Skin epidermis (tissue), 12 donors: ENCODE data around the gene MYDGF.
A peak's percentile ranks its signal among the peaks of the same experiment; 100 is the strongest.

Experiments
- H3K27ac ChIP-seq, 21 experiments: fragments of 200-600 bp; sonication (generic) in 11 of 21; one replicate each; pipeline ENCODE4 v1.5.0; 2020; ENCODE audit warnings: mild to moderate bottlenecking in 3 of 21, inconsistent platforms in 2 of 21, moderate library complexity in 2 of 21
- H3K4me3 ChIP-seq, 7 experiments: fragments of 200-600 bp; sonication (generic) in 2 of 7; one replicate each; pipeline ENCODE4 v1.5.0; 2020; ENCODE audit warnings: inconsistent platforms in 2 of 7, mild to moderate bottlenecking in 2 of 7, moderate library complexity in 1 of 7

The MYDGF gene

DNA sequence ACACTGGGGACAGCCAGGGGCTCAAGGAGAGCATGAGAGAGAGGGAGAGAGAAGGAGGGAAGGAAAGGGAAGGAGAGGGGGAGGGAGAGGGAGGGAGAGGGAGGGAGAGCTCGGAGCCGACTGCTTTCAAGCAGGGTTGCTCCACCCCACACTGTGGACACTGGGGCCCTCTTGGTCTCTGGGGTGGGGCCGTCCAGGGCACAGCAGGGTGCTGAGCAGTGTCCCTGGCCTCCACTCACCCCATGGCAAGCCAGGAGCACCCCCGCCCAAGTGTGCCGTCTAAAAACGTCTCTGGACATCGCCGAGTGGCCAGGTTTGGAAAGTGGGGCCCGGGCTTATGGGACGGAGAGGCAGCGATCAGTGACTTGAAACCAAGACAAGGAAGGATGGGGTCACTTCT lies 32.6 kb upstream of the MYDGF start:
- no peak overlapping the region for H3K4me3 ChIP-seq
- no peak overlapping the region for H3K27ac ChIP-seq

DNA sequence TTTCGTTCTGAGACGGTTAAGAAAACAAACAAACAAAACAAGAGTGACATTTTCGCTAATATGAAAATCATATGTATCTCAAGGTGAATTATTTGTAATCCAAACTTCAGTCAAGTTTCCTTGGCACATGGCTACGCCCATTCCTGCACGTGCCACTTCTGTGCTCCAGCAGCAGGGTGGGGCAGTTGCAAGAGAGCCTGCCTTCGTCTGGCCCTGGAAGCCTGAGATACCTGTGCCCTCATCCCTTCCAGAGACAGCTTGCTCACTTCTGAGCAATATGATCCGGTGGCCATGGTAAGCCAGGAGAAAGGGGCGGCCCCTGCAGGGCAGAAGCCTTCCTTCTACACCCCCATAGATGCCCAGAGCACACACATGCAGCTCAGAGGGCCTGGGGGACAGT lies 31.4 kb upstream of the MYDGF start:
- Histone ChIP-seq H3K27ac (peak overlapping the region in 2 of 21 experiments; percentile 2 to 74), H3K4me3 (no peak overlapping the region)

DNA sequence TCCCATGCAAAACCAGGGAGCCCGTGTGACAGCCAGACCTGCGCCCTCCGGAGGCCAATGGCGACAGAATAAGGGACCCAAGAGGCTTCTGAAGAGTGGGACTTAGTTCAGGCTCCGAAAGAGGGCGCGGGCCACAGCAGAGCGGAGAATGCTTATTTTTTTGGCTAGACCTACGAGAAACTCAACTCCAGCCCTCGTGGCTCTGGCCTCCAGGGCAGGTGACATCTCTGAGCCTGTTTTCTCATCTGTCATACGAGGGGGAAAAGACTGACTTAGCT lies 30.5 kb upstream of the MYDGF start:
- Histone ChIP-seq H3K4me3 (no peak overlapping the region), H3K27ac (peak overlapping the region in 4 of 21 experiments; percentile 21 to 74 (median 52))

DNA sequence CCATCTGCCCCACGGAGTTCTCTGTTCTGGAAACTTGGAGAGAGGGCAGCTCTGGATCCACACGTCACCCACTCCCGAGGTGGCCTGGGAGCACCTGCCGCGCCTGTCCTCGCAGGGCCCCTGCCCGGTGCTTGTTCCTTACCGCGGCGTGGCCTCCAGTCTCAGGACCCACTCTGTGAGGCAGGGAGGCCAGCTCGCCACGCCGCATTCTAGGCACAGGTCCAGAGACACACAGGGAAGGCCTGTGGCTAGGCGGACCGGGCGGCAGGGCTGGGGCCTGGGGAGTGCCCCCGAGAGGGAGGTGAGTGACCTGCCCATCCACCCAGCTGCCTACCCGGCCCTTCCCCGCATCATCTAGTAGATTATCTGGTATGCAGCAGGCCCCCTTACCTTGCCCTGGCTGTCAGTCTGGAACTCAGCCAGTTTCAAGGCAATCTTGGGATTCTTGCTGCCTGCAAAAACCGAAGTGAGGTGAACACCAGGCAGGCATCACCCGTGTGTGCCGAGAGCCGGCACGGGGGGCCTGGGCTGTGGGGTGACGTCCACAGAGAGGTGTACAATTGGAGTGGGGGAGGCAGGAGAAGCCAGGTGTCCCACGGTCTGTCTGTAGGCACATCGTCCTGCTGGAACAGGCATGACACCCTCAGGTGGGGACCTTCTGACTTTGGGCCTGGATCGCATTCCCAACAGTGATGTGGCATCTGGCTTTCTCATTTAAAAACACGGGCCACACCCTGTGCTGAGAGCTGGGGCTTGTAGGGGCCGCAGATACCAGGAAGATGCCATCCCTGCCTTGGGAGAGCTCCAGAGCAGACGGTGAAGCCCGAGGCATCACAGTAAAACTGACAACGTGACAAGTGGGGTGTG lies 29.9 kb upstream of the MYDGF start:
- Histone ChIP-seq H3K27ac (peak overlapping the region in 12 of 21 experiments; percentile 8 to 81 (median 67)), H3K4me3 (no peak overlapping the region)

DNA sequence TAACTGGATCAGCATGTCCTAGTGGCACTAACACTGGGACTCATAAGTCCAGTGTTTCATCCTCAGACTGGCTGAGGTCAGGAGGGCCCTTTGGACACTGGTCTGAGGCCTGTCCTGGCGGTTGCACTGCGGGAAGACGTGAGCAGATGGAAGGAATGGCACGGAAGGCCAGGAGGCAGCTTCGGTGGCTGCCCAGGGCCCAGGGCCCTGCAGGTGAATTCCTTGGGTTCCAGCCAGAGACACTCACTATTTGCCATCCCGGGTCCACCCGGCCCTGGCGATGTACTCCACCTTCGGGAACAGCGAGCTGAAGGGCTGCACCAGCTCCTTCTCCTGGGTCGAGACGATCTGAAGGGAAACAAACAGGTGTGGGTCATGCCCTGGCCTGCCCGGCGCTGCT lies 27.2 kb upstream of the MYDGF start:
- Histone ChIP-seq H3K4me3 (no peak overlapping the region), H3K27ac (peak overlapping the region in 6 of 21 experiments; percentile 3 to 82 (median 40))

DNA sequence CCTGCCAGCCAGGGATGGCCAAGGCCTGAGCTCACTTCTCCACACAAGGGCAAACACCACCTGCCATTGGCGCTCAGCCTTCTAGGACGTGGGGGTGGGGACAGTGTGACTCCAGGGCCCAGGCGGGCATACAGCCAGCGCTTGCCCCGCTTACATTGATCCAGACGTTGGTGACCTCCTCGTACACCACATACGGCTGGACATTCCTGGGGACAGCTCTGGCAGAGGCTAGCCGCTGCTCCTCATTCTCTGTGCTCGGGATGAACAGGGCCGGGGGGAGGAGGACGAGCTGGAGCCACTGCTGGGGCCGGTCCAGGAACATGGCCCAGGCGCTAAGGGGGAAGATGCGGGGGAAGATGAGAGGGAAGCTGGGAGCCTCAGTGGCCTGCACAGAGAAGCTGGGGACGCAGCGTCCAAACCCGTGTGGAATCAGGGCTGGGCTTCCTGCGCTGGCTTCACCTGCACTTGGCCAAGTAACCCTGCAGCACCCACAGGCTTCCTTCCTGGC lies 25.1 kb upstream of the MYDGF start:
- H3K27ac ChIP-seq, result peak overlapping the region in 16 of 21 experiments; percentile 39 to 86 (median 71)
- no peak overlapping the region for H3K4me3 ChIP-seq

DNA sequence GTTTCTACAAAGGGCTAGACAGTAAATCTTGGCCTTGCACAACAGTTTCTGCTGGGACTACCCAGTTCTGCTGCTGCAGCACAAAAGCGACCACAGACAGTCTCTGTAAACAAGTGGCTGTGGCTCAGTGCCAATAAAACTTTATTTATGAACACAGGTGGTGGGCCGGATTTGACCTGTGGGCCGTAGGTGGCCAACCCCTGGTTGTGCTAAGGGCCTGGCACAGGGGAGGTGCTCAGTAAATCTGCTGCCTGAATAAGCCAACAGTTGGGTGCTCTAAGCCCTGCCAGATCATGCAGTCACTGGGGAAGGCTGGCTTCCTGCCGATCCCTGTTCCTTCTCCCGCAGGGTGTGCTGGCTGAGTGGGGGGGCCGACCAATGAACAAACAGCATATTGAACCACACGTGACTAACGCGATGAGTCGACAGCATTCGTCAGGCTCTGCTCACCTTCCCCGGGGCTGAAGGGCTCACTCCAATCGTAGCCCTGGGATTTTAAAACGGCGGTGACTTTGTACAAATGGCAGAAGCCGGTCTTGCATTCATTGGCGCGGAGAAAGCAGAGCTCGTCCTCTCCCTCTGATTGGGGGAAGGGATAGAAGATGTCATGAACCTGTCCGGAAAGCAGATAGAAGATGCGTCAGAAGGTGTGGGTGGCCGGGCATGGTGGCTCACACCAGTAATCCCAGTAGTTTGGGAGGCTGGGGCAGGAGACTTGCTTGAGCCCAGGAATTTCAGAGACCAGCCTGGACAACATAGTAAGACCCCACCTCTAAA lies 24.3 kb upstream of the MYDGF start:
- H3K4me3 ChIP-seq, result no peak overlapping the region

GRCh38 chr19:4693471-4694121 lies 23.5 kb upstream of the MYDGF start:
- Histone ChIP-seq H3K4me3 (no peak overlapping the region), H3K27ac (peak overlapping the region in 19 of 21 experiments; percentile 51 to 86 (median 73))

More for the DNA sequence above, 24.3 kb upstream of the MYDGF start:
- peak overlapping the region in 19 of 21 experiments; percentile 51 to 86 (median 74) for H3K27ac ChIP-seq

GRCh38 chr19:4693078-4693350 lies 22.9 kb upstream of the MYDGF start:
- Histone ChIP-seq H3K4me3 (no peak overlapping the region), H3K27ac (peak overlapping the region in 14 of 21 experiments; percentile 11 to 86 (median 74))

DNA sequence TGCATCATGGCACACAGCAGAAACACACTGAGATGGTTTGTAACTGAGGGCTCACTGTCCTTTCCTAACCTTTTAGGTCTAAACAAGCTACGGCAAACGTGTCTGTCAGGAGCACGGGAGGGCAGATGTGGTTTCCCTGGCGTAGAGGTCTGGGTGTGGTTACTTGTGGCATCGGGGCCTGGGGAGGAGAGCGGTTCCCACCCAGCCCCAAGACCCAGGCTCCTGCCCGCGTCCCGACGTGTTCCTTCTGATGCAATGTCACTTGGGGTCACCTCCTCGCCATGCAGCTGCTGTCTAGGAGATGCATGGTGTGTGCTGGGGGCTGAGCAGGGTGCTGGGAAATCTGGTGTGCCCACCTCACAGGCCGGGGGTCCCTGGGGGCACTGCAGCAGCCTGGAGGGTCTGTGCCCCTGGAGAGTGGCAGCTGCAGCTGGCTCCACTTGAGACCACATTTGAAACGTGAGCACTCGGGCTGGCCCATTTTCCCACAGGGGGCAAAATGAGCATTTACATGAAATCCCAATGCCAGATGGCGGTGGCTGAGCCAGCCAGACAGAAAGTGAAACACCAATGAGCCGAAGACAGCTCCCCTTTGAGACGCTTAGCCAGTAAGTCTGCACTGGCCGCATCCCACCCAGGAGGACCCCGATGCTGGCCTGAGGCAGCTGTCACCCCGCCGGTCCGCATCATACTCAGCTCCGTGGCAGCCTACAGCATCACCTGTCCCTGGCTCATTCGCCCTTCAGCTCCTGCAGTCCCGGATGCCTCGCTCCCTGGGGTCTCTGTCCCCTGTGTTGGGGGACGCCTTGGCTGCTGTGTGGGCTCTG lies 22.3 kb upstream of the MYDGF start:
- Histone ChIP-seq H3K4me3 (no peak overlapping the region), H3K27ac (peak overlapping the region in 13 of 21 experiments; percentile 11 to 86 (median 74))

GRCh38 chr19:4691373-4691772 lies 21.2 kb upstream of the MYDGF start:
- Histone ChIP-seq H3K27ac (peak overlapping the region in 9 of 21 experiments; percentile 30 to 86 (median 47)), H3K4me3 (no peak overlapping the region)

DNA sequence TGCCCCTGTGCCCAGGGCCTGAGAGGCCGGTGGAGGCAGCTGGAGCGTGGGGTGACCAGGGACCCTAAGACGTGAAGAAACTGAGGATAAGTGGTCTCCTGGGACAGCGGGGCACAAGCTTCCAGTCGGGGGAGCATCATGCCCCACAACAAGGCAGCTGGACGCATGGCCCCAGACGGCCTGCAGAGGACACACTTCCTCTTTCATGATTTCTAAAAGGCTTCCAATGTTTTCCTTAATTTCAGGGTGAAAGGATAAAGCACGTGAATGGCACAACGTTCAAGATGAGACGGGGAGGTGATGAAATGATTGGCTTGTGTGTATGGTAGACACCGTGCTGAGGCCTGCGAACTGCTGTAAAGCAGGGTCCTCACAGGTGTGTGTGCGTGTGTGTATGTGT lies 20.2 kb upstream of the MYDGF start:
- H3K27ac ChIP-seq, result peak overlapping the region in 5 of 21 experiments; percentile 45 to 80 (median 59)

DNA sequence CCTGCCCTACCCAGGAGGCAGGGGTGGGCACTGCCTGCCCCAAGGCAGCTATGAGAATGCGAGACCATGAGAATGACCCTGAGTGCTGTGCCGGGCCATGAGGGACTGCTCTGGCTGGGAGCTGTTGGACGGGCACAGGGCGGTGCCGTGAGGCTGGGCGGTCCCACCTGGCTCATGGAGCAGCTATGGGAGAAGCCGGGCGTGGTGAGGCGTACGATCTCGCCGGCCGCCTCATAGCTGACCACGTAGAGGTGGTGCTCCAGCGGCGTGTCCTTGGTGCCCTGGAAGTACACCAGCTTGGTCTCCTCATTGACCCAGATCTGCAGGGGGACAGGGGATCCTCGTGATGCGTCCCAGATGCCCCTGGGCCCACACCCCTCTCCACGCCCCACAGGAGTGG lies 19.3 kb upstream of the MYDGF start:
- H3K4me3 ChIP-seq, result no peak overlapping the region
- peak overlapping the region in 1 of 21 experiments; percentile 2 for H3K27ac ChIP-seq

More for the DNA sequence above, 20.2 kb upstream of the MYDGF start:
- no peak overlapping the region for H3K4me3 ChIP-seq

GRCh38 chr19:4688587-4688986 lies 18.4 kb upstream of the MYDGF start:
- Histone ChIP-seq H3K27ac (no peak overlapping the region), H3K4me3 (no peak overlapping the region)

DNA sequence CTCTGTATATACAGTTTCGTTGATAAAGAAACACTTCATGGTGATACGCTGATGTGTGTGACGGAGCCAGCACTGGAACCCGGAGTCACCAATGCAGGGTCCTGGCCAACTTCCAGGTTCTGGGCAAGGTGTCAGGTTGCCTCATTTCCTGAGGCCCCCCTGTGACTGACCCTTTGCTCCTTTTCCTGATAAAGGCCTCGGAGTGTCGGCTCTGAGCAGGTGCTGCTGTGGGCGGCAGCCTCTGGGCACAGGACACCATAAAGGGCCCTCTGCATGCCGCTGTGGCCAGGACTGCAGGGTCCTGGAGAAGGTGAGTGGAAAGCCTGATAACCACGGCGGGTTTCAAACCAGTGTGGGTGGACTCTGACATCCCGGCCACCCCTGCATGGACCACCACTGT lies 17.3 kb upstream of the MYDGF start:
- Histone ChIP-seq H3K4me3 (no peak overlapping the region), H3K27ac (no peak overlapping the region)

DNA sequence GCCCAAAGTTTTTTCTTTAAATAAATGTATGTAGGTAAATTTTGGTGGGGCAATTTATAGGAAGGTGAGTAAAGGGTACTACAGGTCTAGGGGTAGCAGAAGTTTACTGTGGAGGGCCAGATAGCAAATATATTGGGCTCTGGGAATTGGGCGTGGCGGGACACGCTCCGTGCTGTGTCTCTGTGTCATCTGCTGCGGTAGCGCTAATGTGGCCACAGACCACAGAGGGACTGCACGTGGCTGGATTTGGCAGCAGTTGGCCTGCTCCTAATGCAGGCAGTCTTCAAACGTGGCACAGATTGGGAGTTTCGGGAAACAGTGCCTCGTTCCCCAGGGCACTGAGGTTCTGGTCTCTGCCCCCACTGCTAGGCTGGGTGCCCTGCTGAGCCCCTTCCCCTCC lies 16.6 kb upstream of the MYDGF start:
- H3K4me3 ChIP-seq, result no peak overlapping the region
- no peak overlapping the region for H3K27ac ChIP-seq

DNA sequence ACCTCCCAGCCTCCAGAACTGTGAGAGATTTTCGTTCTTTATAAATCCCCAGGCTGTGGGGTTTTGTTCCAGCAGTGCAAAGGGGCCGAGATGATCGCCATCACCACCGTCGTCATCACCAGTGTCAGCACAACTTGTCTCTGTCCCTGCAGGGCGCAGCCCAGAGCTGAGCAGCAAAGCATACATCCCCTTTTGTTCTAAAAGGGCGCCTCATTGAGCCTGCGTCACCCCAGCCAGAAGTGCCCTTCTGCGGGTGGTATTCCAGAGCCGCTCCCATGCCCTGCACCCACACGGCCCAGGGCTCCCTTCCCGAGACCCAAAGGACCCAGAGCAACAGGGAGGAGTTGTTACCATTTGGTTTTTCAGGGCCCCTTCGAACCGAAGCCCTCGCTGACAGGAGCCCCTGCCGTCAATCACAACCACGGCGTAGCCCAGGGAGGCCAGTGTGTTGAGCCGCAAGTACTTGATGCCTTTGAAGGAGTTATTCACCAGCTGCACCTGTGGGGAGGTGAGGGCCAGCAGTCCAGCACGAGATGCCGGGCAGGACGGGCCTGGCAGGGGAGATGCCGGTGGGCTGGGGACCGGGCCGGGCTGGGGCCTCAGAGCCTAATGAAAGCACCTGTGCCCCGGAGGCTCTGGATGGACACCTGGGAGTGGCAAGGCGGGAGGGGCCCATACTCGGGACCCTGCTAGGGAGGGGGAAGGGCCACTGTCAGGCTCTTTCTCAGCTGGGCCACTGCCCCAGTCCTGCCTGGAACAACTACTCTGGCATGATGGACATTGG lies 14.4 kb upstream of the MYDGF start:
- Histone ChIP-seq H3K27ac (no peak overlapping the region), H3K4me3 (no peak overlapping the region)

DNA sequence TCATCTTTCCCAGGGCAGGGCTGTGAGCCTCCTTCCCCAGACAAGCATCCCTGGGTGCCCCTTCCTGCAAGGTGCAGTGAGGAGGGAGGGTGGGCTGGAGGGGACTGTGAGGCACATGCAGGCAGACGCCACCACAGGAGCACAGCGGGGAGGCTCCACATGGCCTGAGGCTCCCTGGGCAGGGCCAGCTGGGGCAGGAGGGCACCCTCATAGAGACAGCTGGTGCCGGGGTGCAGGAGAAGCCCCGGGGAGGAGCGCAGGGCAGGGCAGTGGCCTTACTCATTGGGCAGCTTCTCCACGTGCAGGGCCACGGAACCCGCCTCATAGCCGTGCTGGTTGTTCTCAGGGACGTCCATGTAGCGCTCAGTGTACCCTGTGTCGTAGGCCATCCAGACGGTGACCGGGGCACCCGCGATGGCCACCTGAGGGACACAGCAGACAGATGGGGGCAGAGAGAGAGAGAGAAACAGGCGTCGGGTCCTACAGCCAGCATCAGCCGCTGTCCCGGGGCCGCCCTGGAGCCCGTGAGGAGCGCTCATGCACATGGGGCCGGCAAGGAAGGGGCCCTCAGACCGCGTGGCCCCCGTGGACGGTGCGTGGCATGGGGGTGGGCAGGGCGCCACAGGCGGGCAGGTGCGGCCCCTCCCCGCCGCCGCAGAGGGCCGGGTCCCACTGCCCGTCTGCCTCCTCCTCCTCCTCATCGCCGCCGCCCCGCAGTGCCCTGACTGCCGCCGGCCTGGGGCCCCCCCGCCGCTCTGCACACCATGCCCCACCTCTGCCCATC lies 12.5 kb upstream of the MYDGF start:
- no peak overlapping the region for H3K27ac ChIP-seq

More for the DNA sequence above, 12.5 kb upstream of the MYDGF start:
- no peak overlapping the region for H3K4me3 ChIP-seq
